GF-D8 (cell line): ENCODE data around the gene PTPRN2.
"Not testable (repeated sequence)": the region's sequence is repeated elsewhere in the genome, so short reads cannot be mapped to it uniquely, and the experiment has no call there.

Experiments
- DNase-seq: peaks from one replicate; lab custom pipeline; 2025; lab: John Stamatoyannopoulos, UW

Gene PTPRN2

DNA sequence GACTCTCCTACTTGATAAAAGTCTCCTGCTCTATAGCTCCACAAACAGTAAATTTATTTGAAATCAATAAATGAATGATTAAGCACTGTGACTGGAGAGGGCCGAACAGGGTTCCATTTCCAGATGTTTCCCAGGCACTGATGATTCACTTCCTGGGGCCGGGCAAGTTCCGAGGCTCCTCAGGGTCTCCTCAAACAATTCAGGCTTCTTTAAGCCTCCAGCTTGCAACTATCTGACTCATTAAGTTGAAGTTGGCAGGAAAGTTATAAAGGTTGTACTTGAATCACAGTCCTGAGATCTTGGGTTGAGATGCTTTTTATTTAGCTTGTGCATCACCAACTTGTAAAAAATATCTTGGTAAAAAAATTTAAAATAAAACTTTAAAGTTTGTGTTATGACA, 637.9 kb downstream of the PTPRN2 start:
- no peak for DNase-seq

DNA sequence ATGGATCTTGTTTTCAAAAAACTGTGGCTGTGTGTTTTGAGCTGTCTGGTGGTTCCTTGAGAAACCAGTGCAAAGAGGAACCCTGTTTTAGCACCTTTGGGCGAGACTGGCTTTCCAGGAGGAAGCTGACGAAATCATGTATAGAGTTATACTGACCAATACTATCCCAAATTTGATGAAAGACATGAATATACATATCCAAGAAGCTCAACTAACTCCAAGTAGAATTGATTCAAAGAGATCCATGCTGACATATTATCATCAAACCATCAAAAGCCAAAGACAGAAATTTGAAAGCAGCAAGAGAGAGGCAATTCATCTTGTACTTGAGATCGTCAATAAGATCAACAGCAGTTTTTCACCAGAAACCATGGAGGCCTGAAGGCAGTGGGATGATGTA, 640.1 kb downstream of the PTPRN2 start:
- DNase-seq: no peak

DNA sequence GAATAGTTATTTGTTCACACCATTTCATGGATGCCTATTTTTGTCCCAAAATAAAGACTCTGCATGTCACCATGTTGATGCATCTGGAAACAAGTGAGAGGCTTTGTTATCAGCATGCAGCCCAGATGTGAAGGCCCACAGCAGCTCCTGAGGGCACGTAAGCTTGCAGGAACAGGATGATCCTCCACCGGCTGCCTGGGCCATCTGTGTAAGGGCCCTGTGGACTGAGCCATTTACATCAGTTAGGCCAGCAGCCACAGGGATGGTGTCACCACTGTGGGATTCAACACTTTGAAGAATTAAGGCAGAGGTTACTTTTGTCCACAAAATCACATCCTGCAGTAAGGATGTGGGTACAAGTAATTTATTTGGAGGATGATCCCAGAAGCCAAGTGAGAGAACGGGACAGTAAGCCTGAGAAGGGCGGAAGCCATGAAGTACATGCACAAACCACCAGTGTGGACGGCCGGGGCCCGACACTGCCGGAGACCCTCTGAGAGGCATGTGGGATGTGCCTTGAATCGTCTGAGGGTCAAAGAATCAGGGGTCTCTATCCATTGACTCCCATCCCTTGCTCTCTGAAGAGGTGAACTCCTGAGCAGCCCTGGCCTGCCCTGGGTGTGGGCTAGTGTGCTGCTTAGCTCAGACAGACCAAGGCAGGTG, 641.1 kb downstream of the PTPRN2 start:
- no peak for DNase-seq

DNA sequence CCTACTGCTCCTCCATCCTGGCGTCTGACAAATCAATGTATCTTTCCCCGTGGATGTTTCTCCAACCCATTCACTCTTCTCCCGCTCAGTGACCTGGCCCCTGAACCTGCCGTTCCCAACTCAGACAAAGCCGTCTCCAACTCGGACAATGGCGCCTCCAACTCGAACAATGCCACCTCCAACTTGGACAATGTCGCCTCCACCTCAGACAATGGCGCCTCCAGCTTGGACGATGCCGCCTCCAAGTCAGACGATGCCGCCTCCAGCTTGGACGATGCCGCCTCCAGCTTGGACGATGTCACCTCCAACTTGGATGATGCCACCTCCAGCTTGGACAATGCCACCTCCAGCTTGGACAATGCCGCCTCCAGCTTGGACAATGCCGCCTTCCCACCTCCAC, 642.2 kb downstream of the PTPRN2 start:
- DNase-seq: no peak

DNA sequence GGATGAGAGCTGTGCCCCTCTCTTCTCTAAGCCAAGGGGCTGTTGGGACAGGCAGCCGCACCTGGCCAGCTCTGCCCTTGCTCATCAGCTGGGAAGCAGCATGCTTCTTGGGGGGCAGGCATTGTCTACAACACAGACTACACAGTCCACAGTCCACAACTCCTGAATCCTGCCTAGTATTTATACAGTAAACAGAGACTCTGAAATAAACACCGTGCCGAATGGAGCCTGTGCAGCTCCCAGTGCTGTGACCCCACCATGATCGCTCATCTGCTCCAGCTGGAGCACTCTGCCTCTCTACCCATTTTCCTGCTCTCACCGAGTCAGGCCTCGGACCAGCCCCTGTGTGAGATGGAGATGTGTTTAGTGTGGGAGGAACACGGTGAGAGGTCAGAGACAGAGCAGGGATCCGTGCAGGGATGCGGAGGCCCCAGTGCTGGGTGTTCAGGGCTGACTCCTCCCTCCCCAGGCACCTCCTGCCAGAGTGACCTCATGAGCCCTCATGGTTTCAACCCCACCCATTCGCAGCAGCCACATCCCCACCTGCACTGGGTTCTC, 642.8 kb downstream of the PTPRN2 start:
- DNase-seq: no peak

DNA sequence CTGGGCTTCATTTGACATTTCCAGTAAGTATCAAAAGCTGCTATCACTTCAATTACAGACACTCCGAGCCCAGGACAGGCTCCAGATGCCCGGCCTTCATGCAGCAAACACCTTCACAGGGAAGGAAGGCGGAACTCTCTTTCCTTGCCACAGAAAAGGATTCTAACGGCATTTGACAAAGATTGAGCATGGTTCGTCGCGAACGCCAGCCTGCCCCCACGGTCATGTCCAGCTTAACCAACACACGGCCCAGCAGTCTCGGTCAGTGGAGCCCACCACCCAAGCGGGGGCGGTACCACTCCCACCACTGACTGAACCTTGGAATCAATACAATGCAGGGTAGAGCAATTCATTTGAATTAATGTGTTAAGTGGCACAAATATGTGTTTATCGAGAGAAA, 643.6 kb downstream of the PTPRN2 start:
- no peak for DNase-seq

DNA sequence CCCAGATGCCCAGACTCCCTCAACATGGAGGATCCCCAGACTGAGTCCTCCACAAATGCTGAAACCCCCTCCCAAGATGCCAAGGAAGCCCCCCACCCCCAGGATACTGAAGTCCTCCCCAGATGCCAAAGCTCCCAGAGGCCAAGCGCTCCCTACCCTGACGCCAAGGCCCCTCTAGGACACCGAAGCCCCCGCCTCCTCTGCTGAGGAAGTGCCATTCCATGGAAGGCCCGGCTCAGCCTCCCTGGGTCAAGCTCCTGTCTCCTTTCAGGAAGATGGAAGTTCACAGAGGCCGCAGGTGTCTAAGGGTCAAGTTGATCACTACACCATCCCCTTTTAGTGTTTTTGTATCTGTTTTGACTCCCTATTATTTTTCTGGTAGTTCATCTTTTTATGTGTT, 644.1 kb downstream of the PTPRN2 start:
- no peak for DNase-seq

DNA sequence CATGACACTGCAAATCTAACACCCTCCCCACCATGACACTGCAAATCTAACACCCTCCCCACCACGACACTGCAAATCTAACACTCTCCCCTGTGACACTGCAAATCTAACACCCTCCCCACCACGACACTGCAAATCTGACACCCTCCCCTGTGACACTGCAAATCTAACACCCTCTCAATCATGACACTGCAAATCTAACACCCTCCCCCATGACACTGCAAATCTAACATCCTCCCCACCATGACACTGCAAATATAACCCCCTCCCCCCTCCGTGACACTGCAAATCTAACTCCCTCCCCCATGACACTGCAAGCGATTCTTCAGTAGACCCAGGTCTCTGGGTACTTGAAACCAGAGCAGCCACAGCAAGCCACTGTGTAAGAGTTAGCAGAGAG, 646.4 kb downstream of the PTPRN2 start:
- DNase-seq: no peak

DNA sequence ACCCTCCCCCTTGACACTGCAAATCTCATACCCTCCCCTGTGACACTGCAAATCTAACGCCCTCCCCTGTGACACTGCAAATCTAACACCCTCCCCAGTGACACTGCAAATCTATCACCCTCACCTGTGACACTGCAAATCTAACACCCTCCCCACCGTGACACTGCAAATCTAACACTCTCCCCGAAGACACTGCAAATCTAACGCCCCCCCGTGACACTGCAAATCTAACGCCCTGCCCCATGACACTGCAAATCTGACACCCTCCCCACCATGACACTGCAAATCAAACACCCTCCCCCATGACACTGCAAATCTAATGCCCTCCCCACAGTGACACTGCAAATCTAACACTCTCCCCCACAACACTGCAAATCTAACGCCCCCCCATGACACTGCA, 647.1 kb downstream of the PTPRN2 start:
- no peak for DNase-seq

DNA sequence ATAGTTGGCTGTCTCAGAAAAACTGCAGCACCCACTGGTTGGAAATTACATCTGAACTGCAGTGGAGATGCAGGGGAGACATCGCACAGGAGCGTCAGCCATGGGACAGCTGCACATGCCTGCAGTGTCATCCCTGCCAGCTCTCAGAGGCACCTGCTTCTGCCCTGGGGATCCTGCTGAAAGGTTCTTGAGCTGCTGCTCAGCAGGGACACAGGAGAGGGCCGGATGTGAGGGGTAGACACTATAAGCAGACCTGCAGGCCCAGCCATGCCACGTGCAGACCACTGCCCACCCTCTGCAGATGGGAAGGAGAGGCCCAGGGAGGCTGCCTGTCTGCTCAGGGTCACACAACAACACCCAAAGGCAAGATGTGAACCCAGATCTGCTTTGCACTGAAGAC, 649.4 kb downstream of the PTPRN2 start:
- no peak for DNase-seq

DNA sequence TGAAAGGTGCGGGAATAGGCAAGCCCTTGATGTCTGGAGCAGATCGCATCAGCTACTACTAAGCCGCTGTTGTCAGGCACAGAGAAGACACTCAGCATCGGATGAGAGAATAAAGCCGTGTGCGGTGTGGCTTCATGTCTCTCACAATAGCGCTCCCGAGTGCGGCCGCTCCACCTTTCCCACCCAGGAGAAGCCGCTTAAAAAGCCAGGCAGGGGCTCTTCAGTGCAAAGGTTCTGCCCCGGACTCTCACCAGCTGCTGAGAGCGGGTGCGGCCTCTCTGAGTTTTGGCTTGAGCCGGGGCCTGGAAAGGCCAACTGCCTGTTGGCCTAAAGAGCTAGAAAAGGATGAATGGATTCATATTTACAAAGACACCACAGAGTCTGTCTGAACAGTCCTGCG, 650.2 kb downstream of the PTPRN2 start:
- DNase-seq: no peak

DNA sequence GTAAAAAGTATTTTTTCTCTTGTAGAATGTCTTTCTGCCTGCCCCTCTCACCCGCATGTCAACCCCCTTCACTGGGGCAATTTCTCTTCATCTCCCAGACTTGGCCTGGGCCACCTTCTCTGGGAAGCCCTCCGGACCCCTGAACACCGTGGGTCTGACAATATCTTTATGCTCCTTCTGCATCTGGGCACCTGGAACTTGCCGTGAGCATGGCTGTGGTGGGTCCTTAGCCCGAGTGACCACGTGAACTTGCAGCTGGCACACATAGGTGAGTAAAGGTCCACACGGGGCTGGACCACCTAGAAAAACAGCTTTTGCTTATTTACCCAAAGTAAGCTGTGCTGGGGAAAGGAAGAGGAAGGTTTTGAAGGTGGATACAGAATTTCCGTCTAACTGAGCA, 650.6 kb downstream of the PTPRN2 start:
- DNase-seq: no peak

DNA sequence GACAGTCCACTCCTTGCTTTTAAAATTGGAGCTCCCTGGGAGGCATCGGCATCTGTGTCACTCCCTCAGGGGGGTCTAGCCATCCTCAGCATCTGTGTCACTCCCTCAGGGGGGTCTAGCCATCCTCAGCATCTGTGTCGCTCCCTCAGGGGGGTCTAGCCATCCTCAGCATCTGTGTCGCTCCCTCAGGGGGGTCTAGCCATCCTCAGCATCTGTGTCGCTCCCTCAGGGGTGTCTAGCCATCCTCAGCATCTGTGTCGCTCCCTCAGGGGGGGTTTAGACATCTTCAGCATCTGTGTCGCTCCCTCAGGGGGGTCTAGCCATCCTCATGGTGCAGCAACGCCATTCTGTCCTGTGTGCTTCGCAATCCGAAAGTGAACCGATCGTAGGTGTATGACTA, 651.9 kb downstream of the PTPRN2 start:
- not testable (repeated sequence) for DNase-seq

DNA sequence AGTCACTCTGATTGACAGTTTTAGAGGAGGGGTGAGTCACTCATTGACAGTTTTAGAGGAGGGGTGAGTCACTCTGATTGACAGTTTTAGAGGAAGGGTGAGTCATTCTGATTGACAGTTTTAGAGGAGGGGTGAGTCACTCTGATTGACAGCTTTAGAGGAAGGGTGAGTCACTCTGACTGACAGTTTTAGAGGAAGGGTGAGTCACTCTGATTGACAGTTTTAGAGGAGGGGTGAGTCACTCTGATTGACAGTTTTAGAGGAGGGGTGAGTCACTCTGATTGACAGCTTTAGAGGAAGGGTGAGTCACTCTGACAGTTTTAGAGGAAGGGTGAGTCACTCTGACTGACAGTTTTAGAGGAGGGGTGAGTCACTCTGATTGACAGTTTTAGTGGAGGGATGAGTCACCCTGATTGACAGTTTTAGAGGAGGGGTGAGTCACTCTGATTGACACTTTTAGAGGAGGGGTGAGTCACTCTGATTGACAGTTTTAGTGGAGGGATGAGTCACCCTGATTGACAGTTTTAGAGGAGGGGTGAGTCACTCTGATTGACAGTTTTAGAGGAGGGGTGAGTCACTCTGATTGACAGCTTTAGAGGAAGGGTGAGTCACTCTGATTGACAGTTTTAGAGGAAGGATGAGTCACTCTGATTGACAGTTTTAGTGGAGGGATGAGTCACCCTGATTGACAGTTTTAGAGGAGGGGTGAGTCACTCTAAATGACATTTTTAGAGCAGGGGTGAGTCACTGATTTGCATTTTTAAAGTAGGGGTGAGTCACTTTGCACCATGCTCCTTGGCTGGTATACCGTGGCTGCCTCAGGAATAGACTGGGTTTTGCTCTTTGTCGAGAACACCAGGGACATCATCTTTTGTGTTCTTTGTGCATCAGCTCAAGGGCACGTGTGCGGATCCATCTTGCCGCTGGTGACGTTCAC, 654.1 kb downstream of the PTPRN2 start:
- not testable (repeated sequence) for DNase-seq

DNA sequence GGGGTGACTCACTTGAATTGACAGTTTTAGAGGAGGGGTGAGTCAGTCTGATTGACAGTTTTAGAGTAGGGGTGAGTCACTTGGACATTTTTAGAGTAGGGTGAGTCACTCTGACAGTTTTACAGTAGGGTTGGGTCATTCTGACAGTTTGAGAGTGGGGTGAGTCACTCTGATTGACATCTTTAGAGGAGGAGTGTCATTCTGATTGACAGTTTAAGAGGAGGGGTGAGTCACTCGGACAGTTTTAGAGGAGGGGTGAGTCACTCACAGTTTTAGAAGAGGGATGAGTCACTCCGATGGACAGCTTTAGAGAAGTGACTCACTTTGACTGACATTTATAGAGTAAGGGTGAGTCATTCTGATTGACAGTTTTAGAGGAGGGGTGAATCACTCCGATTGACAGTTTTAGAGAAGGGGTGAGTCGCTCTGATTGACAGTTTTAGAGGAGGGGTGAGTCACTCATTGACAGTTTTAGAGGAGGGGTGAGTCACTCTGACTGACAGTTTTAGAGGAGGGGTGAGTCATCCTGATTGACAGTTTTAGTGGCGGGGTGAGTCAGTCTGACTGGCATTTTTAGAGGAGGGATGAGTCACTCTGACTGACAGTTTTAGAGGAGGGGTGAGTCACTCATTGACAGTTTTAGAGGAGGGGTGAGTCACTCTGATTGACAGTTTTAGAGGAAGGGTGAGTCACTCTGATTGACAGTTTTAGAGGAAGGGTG, 655.0 kb downstream of the PTPRN2 start:
- DNase-seq: no peak

DNA sequence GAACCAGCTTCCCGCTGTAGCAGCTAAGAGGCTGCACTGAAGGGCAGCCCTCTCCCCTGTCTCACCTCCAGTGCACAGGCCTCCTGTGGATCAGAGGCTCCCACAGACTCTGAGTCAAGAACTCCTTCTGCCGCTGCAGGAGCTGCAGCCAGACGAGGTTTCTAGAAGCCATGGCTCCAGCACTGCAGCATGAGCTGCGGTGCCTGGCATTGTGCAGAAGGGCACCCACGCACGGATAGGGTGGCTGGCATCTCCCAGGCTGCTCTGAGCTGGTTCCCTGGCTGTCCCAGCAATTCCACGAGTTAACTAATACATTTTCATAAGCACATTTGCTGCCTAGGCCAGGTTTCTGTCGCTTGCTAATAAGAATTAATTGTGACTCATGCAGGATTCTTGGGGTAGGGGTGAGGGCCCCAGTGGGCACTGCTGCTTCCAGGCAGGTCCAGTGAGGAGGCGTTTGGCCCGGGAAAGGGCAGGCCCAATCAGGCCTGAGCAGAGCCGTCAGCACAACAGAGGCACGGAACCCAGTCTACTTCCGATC, 656.6 kb downstream of the PTPRN2 start:
- no peak for DNase-seq

DNA sequence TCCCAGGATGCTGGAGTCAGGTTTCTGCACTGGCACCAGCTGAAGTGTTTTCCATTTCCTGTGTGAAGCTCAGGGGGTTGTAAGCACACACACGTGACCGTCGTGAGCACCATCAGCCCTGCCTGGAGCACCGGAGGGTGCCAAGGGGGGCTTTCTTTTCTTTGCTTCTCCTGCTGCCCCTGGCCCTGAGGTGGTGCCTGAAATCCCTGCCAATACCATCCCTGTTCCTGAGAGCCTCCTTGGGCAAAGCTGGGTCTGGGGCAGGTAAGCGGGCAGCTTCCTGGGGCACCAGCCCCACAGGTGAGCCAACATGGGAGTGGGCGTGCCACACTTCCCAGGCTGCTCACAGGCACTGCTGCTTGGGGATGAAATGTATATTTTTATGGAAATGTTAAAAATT, 657.2 kb downstream of the PTPRN2 start:
- no peak for DNase-seq

DNA sequence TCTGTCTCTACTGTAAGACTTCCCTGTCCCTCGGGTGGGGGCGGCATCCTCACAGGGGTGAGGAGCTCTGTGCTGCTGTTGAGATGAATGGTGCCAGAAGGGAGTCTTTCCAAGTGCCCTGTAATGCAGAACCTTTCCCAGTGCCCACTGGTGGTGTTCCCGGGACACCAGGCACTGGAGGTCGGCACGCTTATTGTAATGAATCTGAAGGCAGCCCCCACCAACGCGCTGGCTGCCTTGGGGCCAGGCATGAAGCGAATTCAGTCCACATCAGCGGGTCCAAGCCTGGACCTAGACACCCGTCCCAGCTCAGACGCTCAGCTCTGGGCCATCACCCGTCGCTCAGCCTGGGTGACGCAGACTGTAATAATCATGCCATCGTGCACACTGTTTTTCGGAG, 658.0 kb downstream of the PTPRN2 start:
- DNase-seq: no peak

DNA sequence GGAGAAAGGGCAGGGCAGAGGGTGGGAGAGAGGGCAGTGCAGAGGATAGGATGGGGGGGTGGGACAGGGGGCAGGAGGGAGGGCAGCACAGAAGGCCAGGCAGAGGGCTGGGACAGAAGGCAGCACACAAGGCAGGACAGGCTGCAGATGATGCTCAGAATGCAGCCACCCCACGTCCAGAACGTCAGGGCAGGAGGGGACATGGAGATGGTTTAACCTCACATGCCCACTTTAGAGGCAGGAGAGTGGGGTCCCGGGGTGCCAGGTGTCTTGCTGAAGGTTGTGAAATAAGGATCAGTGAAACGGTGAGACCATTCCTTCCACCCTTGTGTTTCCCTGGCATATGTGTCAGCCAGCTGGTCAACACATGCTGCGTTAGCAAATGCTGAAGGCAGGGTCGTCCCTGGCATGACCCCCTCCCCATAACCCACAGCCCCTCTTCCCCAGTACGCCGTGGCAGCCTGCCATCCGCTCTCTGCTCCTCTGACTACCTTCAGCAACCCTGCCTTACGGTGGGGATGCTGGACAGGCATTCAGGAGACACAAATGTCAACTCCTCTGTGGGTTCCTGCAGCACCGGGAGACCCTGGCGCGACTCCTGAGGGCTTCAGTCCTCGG, 658.7 kb downstream of the PTPRN2 start:
- DNase-seq: no peak

DNA sequence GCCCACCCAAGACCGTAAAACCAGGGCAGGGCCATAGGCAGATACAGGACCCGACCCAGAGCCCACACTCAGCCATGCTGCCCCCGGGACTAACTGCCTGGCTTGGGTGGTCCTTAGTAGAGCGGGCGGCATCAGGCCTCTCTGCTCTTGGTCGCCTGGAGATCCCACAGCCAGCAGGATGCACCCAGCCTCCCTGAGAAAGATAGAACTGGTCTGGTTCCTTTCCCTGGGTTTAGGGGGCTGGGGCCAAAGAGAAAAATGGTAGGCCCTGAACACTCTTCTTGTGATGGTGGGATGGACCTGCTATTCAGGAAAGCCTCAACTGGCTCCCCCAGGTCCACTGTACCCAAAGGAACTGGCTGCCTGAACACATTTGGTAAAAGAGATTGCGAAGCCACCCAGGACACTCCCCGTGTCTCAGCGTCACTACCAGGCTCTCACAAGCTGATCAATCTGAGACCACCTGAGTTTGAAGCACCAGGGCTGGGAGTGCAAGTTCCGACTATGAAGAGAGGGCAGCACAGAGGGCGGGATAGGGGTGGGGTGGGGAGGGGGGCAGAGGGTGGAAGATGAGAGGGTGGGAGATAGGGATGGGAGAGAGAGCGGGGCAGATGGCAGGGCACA, 659.3 kb downstream of the PTPRN2 start:
- no peak for DNase-seq

DNA sequence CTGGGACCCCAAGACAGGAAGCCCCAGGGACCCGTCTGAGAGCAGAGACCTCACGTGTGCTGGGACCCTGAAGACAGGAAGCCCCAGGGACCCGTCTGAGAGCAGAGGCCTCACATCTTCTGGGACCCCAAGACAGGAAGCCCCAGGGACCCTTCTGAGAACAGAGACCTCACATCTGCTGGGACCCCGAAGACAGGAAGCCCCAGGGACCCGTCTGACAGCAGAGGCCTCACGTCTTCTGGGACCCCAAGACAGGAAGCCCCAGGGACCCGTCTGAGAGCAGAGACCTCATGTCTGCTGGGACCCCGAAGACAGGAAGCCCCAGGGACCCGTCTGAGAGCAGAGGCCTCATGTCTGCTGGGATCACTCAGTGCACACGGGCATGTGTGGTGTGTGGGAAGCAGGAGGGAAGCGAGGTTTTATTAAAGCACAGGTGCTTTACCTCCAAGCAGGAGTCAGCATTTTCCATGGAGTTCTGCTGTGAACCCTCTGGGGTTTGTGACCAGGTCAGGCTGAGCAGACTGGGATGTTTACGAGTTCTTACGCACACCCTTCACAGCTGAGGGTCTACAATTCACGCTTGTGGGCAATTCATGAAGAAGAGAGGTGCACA, 660.2 kb downstream of the PTPRN2 start:
- DNase-seq: no peak
